Right lung (tissue), 5 donors: Measurements from ENCODE around the gene COG6. TPM values are rescaled to one million over a fixed set of nuclear protein-coding genes. Genes with fewer than 3 reads are reported as not detected.
A peak's percentile ranks its signal among the peaks of the same experiment; 100 is the strongest.

ENCODE experiments used
- DNase-seq, 2 donors: peaks; one replicate each; pipeline ENCODE4 v3.0.0-alpha.2; 2013
- polyA plus RNA-seq, 5 donors: library from polyadenylated mRNA; unstranded; fragments of 120-200 nt; gene quantifications; one replicate each; pipeline versions ENCODE4 v1.2.1 to v1.2.3, GENCODE V29; 2013; ENCODE audit warnings: inconsistent platforms in 1 of 5, low replicate concordance in 1 of 5; ENCODE audit not compliant: insufficient read length in 5 of 5, insufficient read depth in 1 of 5

Gene COG6
- polyA plus RNA-seq, 5 donors: 27.0 to 43.6 (median 39.4) TPM

DNA sequence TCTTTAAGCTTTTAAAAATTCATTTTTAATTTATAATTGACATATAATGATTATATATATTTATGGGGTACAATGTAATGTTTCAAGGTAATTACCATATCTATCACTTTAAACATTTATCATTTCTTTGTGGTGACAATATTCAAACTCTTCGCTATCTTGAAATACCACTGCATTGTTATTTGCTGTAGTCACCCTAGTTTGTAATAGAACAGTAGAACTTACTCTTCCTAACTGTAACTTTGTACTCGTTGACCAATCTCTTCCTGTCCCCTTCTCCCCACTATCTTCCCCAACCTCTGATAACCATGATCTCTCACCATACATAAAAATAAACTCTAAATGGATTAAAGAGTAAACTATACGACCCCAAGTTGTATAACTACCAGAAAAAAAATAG is 20.4 kb downstream of the COG6 start:
- no peak for DNase-seq

DNA sequence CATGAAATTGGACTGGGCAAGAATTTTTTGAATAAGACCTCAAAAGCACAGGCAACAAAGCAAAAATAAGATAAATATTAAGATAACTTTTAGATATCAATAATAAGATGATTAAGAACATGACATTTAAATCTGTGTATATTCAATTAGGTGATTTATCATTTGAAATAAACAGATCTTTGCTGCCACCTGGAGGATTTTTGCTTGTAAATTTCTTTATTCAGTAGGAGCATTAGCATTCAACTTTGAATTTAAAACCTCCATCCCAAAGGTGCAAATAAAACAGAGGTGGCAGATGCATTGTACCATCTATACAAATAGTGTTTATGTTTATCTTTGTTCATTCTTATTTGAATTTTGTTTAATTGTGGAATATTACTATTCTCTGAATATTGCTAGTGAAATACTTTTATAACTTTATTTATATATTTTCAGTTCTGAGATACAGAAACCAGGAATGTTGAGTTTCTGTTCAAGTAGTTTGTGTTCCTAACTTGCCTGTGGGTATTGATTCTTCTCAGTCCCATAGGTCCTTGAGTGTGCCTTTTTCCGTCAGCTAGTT is 20.9 kb downstream of the COG6 start:
- peak in 1 of 2 donors; percentile 23 for DNase-seq

DNA sequence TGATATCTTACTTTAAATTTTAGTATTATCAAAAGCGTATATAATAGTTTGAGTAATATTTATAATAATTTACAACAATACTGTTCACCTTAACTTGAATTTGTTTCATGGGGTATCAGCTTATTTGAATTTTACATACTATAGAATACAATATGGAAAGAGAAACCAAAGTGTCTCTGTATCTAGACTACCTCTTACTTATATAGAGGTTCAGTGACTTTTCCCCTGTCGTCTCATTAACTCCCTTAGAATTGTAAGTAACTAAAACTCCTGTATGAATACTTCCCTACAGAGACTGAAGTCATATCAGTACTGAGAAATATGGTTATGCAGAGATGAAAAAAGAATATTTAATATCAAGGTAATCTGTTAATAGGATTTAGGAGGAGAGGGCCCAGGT is 26.8 kb downstream of the COG6 start:
- DNase-seq: no peak

DNA sequence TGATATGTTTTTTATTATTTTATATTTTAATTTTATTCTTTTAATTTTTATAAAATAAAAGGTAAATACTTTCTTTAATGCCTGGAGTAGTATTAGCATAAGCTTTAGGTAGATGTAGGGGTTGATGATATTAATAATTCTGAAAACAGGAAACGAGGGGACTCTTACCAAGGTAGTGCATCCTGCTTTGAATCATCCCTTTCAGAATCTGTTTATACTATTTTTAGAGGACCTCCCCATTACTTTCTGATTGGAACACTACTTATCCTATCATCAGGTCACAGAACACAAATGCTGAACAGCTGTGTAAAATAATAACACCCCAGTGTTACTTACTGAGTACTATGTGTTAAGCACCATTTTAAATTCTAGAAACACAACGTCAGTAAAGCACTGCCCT is 27.3 kb downstream of the COG6 start:
- DNase-seq: no peak

DNA sequence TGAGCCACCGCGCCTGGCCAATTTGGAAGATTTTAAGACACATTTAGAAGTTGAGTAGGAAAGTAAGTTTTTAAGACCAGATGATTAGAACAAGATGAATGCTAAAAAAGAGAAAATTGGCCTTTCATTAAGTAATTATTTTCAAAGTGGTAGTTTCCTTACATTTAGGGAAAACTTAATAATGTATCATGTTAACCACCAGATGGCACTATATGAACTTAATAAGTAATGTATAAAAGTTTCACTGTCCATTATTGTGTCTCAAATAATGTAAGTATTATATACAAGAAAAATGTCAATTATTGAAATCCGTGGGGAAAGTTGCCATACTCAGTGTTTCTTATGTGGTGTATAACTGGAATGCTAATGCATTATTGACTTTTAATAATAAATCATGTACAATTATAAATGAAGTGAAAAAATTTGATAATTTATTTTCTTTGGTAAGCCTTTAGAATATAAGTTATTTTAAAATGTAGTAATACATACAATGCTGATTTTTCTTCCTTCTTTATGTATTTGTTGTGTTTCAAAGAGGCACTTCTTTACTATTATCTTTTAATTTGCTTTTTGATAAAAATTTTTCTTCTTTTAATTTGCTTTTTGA is 29.2 kb downstream of the COG6 start:
- peak; percentile 6 to 23 for DNase-seq

DNA sequence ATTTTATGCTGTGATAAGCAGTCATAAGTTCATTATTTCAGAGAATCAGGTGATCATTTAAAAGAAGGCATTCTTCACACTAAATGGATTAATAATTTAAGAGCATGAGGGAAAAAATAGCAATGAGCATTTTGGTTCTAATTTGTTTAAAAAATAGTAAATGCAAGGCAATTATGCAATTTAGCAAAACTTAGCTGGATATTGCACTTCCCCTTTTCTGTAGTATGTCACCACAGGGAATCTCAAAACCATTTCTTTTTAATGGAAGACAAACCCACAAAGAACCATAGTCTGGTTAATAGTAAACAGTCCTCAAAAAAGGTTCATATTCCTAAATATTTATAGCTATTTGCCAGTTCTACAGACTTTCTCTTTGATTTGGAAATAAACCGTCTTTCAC is 30.2 kb downstream of the COG6 start:
- no peak for DNase-seq

DNA sequence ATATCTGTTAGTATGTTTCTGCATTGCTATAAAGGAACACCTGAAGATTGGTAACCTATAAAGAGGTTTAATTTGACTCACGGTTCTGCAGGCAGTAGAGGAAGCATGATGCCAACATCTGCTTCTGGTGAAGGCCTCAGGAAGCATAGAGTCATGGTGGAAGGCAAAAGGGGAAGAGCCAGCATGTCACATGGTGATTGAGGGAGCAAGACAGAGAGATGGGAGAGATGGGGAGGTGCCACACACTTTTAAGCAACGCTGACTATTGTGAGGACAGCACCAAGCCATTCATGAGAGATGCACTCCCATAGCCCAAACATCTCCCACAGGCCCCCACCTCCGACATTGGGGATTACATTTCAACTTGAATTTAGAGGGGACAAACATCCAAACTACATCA is 32.8 kb downstream of the COG6 start:
- DNase-seq: no peak

DNA sequence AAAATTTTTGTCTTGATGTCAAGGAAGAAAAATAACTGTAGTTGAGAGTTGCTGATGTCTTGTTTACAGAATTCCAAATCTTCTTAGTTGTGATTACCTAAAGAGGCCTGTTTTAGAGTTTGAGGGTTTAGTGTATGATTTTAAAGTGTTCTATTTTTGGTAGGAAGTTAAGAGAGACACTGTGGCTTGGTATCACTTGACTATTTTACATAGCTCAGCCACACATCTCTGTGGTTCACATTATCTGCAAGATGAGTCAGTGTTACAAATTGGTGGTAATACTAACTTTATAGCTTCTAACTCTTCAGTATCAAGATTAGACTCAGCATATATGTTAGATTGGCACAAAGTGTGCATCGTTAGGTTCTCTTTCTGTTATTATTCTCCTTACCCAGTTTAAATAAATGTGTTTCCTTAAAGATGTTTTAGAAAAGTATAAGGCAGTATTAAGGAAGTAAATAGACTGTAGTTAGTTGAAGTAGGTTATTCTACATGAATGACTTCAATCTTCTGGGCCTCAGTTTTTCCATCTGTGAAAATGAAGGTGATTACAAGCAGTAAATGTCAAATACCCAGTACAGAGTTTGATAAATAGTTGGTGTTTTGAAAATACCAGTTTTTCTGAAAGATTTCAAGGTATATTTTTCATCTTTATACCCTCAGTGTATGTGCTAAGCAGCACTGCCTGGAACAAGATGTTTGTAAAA is 33.4 kb downstream of the COG6 start:
- no peak for DNase-seq

DNA sequence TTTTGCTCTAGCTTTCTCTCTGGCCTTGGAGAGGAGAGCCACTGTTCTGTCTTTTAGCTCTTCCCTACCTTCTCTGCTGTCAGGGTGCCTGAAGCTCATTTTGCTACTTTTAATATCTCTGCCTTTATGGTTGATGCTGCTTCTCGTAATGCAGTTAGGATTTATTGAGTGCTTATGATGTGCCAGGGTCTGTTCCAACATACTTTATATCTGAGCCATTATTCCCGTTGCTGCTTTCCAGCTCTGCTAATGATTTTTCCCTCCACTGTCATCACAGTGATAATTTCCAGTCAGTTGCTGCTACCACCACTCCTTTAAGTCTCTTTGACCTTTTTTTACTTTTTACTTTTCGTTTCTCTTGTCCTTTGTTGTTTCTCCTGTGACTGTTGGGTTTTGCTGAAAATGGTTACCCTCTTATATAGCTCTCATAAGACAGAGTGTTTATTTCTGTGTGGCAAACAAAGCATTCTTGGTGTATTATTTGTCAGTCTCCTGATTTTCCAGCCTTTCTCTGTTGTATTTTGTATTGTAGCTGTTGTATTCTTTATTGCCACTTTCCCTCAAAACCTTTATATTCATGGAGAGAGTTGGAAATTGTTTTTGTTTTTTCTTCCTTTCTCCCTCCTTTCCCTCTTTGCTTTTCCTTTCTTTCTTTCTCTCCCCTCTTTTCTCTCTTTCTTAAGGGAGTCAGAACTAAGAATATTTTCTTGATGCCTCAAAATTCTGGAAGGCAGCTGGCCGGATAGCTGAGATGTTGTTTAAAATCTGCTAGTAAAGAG is 37.4 kb downstream of the COG6 start:
- peak; percentile 15 to 36 for DNase-seq

DNA sequence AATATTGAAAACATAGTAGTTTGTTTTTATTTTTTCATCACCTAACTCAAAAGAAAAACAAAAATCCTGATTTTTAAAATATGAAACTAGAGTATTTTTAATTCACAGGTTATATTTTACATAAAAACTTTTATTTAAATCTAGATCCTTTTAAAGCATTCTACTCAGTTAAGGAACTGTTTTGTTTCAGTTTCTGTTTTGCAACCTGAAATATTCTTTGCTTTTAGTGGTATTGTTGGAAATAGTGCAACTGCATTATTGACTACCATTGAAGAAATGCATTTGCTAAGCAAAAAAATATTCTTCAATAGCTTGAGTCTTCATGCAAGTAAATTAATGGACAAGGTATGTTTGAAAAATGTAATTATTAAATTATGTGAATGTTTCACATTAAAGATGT is 43.8 kb downstream of the COG6 start:
- DNase-seq: no peak

DNA sequence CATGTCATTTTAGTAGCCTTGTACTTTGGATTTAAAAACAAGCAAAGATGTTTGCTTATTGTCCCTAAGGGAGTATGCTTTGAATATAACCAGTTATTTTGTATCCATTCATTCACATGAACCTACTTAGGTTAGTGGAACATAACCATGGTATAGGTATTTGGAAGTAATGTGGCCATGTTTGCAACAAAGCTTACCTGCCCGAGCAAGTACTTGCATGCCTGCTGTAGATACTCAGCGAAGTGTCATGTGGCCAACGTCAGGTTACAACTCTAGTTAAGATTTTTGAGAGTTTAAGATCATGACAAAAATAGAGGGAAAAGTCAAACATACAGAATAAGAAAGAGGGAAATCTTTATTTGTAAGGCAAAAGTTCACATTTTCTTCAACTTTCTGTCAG is 57.2 kb downstream of the COG6 start:
- DNase-seq: no peak

DNA sequence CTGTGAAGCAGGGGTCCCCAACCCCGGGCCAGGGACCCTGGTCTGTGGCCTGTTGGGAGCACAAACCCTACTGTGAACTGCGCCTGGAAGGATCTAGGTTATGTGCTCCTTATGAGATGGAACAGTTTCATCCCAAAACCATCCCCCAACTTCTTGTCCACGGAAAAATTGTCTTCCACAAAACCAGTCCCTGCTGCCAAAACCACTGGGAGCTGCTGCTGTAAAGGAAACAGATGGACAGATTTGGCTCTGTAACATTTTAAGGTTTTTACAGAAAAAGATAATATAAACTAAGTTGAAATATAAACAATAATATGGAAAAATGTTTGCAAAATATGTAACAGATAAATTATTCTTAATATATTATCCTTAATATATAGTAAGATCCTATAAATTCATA is 73.7 kb downstream of the COG6 start:
- peak; percentile 59 to 67 for DNase-seq

DNA sequence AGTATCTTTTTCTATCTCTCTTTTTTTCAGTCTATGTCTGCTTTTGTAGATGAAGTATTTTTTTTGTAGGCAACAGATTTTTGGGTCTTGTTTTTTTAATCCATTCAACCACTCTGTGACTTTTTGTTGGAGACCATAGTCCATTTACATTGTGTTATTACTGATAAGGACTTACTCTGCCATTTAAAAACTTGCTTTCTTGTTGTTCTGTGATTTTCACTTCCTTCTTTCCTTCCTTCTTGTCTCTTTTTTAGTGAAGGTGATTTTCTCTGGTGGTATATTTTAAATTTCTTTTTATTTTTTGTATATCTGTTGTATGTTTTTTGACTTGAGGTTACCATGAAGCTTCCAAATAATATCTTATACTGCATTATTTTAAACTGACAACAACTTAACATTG is 79.5 kb downstream of the COG6 start:
- no peak for DNase-seq

DNA sequence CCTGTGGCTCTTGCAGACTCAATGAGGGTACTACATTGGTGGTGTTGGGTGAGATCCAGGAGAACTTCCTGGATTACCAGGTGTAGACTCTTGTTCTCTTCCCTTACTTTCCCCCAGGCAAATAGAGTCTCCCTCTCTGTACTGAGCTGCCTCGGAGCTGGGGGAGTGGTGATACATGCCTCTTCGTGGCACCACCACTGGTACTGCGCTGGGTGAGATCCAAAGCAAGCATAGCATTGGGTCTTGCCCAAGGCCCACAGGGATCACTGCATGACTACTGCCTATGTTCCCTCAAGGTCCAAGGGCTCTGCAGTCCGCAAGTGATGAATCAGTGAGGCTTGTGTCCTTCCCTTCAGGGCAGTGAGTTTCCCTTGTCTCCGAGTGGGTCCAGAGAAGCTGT is 81.6 kb downstream of the COG6 start:
- no peak for DNase-seq

DNA sequence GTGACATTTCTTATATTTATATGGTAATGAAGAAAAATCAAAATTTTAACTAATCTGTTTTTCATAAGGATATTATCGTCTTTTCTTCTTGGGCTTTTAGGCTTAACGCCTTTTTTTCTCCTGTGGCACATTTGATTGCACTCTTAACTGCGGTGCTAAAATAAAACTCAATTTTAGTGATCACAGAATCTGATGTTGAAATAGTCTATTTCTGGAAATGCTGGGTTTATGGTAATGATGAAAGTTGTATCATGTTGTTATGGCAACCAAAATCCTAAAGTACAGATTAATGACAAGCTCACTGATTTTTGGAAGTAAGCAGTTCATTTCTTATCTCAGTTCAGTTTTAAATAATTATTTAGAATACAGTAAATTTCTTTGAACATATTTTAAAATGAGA is 85.3 kb downstream of the COG6 start:
- peak; percentile 8 to 11 for DNase-seq

DNA sequence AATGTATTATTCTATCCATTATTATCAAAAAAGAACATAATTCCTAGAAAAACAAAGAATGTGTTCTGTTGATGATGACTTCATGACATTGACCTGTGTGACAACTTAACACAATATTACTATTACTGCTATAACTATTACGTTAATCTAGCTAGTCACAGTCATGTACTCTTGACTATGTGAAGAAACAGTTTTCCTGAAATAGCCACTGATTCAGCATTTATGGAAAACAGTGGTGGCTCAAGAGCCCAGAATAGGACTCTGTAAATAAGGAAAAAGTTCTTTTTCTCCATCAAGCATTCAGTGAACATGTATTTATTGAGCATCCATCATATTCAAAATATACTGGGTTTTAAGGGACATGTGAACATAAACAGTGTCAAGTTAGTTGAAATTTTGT is 93.5 kb downstream of the COG6 start:
- no peak for DNase-seq

DNA sequence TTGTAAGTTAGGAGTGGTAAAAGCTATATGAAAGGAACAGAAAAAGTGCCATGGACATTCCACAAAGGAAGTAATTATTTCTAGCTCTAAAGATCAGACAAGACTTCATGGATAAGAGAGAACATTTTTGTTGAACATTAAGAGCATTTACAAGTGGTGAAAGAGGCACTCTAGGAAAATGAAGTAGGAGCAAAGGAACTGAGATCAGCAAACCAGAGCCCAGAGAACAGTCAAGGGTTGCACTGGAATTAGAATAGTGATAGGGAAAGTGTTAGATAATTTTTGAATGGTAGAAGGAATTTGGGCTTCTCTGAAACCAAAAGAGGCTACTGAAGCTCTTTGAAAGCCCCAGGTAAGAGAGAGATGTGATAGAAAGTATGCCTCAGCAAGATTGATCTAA is 94.1 kb downstream of the COG6 start:
- DNase-seq: no peak

DNA sequence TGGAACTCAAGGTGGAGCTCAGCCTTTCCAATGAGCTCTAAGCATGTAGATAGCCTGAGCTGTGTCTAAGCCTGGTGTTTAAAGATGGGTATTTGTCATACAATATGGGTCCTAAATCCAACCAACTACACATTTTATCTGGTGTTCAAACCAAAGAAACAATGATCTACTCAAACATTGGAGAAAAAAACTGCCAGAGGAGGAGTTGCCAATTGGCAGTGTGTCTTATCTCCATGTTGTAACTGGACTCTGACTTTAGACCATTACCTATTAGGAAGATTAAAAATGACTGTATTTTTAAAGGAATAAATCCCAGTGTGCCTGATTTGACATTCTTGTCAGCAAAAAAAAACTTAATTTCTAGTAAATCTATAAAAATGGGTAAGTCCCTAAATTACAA is 96.3 kb downstream of the COG6 start:
- no peak for DNase-seq

DNA sequence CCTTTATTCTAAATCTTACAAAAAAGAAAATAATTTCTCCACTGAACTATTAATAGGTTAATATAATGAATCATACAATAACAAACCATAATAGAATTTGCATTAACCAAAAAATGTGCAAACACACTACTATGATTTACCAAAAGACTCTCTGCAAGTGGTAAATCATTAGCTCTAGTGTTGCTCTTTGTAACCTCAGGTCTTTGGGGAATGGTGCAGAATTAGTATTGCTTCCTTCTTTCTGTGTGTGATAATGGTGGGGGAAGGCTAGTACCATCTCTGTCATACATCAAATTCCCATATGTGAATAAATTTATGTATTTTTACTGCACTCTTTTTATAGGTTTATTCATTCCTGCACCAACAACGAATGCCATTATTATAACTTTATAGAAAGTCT is 105.1 kb downstream of the COG6 start:
- no peak for DNase-seq

DNA sequence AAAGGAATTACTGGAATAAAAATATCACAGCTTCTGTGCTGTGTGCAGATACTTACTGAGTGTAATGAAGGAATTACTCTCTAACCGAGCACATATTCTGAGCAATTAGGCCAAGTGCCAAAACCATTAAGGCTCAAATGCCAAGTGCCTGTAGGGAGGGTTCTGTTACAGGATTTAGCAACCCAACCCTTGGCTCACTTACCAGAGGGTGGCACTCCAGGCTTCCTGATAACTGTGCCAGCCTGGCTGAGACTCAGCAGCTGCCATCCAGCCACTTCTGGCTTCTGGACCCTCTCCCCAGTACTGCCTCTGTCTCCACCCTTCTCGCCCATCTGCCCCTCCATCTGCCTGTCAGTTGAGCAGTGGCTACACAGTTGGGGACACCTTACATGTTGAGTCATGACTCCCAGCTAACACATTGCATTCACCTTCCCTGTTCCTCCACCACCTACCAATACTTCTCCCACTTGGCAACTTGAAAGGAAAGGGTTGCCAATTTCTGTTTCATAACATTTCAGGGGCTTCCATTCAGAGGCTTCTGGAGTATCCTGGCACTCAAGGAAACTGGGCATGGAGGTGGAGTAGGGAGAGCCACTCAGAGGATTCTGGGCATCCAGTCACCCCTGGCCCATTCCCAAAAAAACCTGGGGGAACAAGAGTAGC is 110.5 kb downstream of the COG6 start:
- DNase-seq: peak; percentile 19 to 24

DNA sequence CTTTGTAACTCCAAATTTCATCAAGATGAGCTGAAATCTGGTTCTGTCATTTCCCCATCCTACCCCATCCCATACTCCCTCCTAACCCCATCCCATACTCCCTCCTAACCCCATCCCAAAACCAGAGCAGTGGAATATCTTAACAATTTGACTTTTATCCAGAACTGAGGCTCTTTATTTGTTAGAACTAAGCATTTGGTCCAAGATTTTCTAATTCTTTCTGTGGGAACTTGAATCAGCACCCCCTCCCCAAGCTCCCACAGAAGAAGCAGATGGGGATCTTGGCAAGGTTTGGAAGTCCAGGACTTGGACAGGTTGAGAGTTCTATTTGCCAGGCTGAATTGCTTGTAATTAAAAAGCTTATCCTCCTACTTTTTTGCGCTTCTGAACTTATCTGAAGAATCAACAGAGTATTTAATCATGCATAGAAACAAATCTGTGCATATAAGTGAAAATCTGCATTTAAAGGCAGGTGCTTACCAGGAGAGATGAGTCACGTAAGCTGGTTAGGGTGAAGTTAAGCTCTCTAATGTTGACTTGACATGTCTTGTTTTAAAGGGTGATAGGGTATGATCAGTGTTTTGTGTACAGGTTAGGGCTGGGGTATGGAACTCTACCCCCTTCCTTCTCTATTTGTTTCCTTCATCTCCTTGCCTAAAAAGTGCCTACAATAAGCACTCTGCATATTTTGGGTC is 111.1 kb downstream of the COG6 start:
- no peak for DNase-seq
